ENCODE measurements around the gene MAP3K8. TPM values are rescaled to one million over a fixed set of nuclear protein-coding genes. Genes with fewer than 3 reads are reported as not detected.
"Not testable (repeated sequence)": the region's sequence is repeated elsewhere in the genome, so short reads cannot be mapped to it uniquely, and the experiment has no call there.

Gene MAP3K8
- total RNA-seq, 2 donors from 2014 or later: 10.2 to 11.7 TPM

- Histone ChIP-seq H3K4me3 (ENCODE audit: low read length) (peak overlapping the region; percentile 91), H3K36me3 (ENCODE audit: control insufficient read depth, insufficient read depth, low read length) (peaks cover 30% of the 10 kb centered on the region), H3K9ac (ENCODE audit: extremely low read depth, low read length, poor library complexity, severe bottlenecking) (peak overlapping the region; percentile 92), H3K4me1 (ENCODE audit: control insufficient read depth, insufficient read depth, low read length) (peaks cover 10% of the 10 kb centered on the region), H3K27me3 (ENCODE audit: control insufficient read depth, insufficient read depth, low read length, poor library complexity, severe bottlenecking) (no peaks in the 10 kb centered on the region), H3K9me3 (ENCODE audit: control insufficient read depth, low read length) (no peaks in the 10 kb centered on the region), H3K27ac (ENCODE audit: low read depth, low read length) (no peak overlapping the region)
- Mint-ChIP-seq H3K9me3 (no peaks in the 10 kb centered on the region), H3K27ac (peak overlapping the region; percentile 85), H3K36me3 (ENCODE audit: low read depth) (peaks cover 16% of the 10 kb centered on the region), H3K4me3 (peak overlapping the region; percentile 88), H3K27me3 (ENCODE audit: insufficient read depth) (peaks cover 10% of the 10 kb centered on the region), H3K4me1 (peaks cover 40% of the 10 kb centered on the region)
- peak; percentile 62 for DNase-seq
- no peak for TF ChIP-seq CTCF (conservative IDR thresholded peaks at IDR 0.05)
- WGBS, 2 experiments (ENCODE audit: insufficient coverage in 1 of 2, insufficient read length in 1 of 2): 0 to 2% methylated on average over 2 to 13 of the region's 13 CpGs
Observed at GRCh38 chr10:30435073-30435422, 1.1 kb downstream of the MAP3K8 start.

- not testable (repeated sequence) for H3K27me3 ChIP-seq (ENCODE audit: control insufficient read depth, insufficient read depth, low read length, poor library complexity, severe bottlenecking); H3K27ac ChIP-seq (ENCODE audit: low read depth, low read length); H3K9me3 ChIP-seq (ENCODE audit: control insufficient read depth, low read length); DNase-seq; H3K9me3 Mint-ChIP-seq
- peak overlapping the region; percentile 85 for H3K27ac Mint-ChIP-seq
- Histone ChIP-seq H3K9ac (ENCODE audit: extremely low read depth, low read length, poor library complexity, severe bottlenecking) (peak overlapping the region; percentile 92), H3K4me1 (ENCODE audit: control insufficient read depth, insufficient read depth, low read length) (peaks cover 10% of the 10 kb centered on the region), H3K36me3 (ENCODE audit: control insufficient read depth, insufficient read depth, low read length) (peaks cover 36% of the 10 kb centered on the region), H3K4me3 (ENCODE audit: low read length) (peak overlapping the region; percentile 91)
- 43 to 55% methylated on average over 1 to 15 of the region's 15 CpGs for WGBS, 2 experiments (ENCODE audit: insufficient coverage in 1 of 2, insufficient read length in 1 of 2)
- H3K4me1 Mint-ChIP-seq: peaks cover 40% of the 10 kb centered on the region
- H3K4me3 Mint-ChIP-seq: peak overlapping the region; percentile 88
- peaks cover 19% of the 10 kb centered on the region for H3K36me3 Mint-ChIP-seq (ENCODE audit: low read depth)
- peaks cover 10% of the 10 kb centered on the region for H3K27me3 Mint-ChIP-seq (ENCODE audit: insufficient read depth)
Observed at GRCh38 chr10:30435499-30436167, 1.6 kb downstream of the MAP3K8 start.

GRCh38 chr10:30436191-30436611 lies 2.2 kb downstream of the MAP3K8 start:
- Histone ChIP-seq H3K36me3 (ENCODE audit: control insufficient read depth, insufficient read depth, low read length) (peaks cover 41% of the 10 kb centered on the region), H3K9ac (ENCODE audit: extremely low read depth, low read length, poor library complexity, severe bottlenecking) (peak overlapping the region; percentile 92), H3K4me1 (ENCODE audit: control insufficient read depth, insufficient read depth, low read length) (peaks cover 10% of the 10 kb centered on the region), H3K9me3 (ENCODE audit: control insufficient read depth, low read length) (no peaks in the 10 kb centered on the region), H3K27me3 (ENCODE audit: control insufficient read depth, insufficient read depth, low read length, poor library complexity, severe bottlenecking) (no peaks in the 10 kb centered on the region), H3K27ac (ENCODE audit: low read depth, low read length) (no peak overlapping the region), H3K4me3 (ENCODE audit: low read length) (peak overlapping the region; percentile 91)
- H3K27ac Mint-ChIP-seq: peak overlapping the region; percentile 61
- peaks cover 40% of the 10 kb centered on the region for H3K4me1 Mint-ChIP-seq
- H3K9me3 Mint-ChIP-seq: no peaks in the 10 kb centered on the region
- DNase-seq: peak; percentile 71
- 6 to 12% methylated on average over 4 to 7 of the region's 7 CpGs for WGBS, 2 experiments (ENCODE audit: insufficient coverage in 1 of 2, insufficient read length in 1 of 2)
- H3K27me3 Mint-ChIP-seq (ENCODE audit: insufficient read depth): peaks cover 9% of the 10 kb centered on the region
- no peak for TF ChIP-seq CTCF (conservative IDR thresholded peaks at IDR 0.05)
- H3K4me3 Mint-ChIP-seq: peak overlapping the region; percentile 88
- H3K36me3 Mint-ChIP-seq (ENCODE audit: low read depth): peaks cover 21% of the 10 kb centered on the region
